GM21786 (cell line): ENCODE measurements around the gene DUSP9.
"Not testable (repeated sequence)": the region's sequence is repeated elsewhere in the genome, so short reads cannot be mapped to it uniquely, and the experiment has no call there.

Experiments used
- ATAC-seq: cut with Tn5 transposase; IDR thresholded peaks from one replicate; pipeline ENCODE4 v1.9.1; 2021; ENCODE audit not compliant: unreplicated experiment

The DUSP9 gene

DNA sequence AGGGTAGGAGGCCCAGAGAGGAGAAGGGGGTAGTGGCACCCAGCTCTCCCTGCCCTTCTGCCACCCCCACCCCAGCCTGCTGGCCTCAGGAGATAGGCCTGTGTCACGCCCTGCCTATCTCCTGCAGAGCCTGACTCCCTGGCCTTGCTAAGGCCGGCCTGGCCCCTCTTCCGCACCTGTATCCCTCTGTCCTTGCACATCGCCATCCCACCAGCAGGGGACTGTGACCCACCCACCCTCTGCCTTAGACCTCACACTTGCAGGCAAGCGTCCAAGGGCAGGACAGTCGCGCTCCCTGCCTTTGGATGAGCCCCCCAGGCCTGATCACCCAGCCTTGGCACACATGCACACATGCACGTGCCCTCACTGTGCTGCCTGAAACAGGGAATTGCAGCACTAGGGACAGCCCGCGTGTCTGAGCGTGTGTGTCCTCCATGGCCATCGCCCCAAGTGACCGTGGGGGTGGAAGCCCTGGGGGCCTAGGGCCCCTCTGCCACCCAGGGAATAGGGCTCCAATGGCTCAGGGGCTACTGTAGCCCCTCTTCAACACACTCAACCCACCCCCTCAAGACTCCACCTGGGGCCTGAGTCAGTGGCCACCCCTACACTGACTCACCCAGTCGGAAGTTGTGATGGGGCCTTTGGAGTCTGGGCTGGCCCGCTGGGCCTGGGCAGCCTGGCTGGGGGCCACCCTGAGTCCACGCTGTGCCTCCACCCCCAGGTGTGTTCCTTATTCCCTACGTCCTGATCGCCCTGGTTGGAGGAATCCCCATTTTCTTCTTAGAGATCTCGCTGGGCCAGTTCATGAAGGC is 42.9 kb downstream of the DUSP9 start:
- ATAC-seq, result no peak

DNA sequence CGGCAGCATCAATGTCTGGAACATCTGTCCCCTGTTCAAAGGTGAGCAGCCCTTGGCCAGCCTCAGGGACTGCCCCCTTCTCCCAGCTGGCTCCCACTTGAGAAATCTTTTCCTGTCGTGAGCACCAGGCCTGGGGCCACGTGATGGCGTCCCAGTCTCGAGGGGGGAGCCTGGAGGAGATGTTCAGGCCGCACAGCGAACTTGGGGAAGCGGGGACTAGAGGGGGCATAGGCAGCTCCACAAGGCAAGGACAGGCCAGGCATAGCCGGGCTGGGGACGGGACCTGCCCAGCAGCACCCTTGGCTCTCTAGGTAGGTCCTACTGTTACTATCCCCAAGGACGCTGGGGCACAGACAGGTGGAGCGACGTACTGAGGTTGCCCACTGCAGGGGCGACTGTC is 43.5 kb downstream of the DUSP9 start:
- no peak for ATAC-seq

DNA sequence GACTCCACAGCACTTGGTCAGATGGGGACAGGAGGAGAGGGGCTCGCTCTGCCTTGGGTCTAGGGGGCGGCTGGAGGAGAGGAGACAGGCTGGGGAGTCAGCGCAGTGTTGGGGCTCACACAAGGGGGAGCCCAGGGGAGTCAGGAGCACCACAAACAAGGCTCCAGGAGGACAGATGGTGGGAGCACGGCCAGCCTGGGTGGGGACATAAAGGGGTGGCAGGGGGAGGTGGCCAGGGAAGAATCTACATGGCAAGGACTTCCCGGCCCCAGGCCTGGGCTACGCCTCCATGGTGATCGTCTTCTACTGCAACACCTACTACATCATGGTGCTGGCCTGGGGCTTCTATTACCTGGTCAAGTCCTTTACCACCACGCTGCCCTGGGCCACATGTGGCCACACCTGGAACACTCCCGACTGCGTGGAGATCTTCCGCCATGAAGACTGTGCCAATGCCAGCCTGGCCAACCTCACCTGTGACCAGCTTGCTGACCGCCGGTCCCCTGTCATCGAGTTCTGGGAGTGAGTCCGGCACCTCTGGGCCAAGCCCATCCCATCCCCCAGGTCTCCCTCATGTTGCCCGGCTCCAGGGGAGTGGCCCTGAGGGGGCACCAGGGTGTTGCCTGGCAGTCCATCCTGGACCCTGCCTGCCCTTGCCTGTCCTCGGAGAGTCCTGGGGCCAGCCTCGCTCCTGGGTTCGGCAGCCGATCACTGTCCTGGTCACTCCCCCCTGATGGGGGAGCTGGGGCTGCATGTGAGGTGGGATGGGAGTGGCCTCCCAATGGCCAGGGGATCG is 44.2 kb downstream of the DUSP9 start:
- ATAC-seq, result not testable (repeated sequence)

DNA sequence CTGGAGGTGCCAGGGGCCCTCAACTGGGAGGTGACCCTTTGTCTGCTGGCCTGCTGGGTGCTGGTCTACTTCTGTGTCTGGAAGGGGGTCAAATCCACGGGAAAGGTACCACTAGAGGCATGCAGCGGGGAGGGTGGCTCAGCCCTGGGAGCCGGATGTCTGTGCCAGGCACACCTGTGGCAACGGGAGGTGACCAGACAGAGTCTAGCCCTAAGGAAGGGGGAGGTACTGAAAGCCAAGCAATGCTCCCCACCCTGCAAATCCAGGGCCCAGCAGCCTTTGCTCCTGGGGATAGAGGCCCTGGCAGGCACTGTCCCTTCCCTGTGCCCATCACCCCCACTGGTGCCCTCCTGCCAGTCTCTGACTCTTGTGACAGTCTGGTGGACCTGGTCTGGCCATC is 45.0 kb downstream of the DUSP9 start:
- ATAC-seq, result no peak

DNA sequence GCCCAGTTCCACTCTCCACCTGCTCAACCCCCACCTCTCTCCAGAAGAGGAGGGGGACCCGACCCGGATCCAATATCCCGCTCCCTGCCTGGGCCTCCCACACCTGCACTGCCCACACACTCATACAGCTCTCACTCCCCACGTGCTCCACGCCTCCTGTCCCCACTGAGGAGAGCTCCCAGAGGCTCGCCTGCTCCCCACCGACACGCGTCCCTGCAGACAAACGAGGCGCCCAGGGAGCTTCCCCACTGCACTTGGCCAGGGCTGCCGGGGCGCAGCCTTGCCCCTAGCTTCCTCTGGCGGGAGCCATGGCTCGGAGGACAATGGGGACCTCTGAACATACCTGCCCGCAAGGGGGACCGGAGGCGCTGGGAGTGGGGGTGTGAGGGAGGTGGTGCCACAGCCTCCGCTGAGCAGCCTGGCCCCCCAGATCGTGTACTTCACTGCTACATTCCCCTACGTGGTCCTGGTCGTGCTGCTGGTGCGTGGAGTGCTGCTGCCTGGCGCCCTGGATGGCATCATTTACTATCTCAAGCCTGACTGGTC is 45.7 kb downstream of the DUSP9 start:
- ATAC-seq, result no peak

DNA sequence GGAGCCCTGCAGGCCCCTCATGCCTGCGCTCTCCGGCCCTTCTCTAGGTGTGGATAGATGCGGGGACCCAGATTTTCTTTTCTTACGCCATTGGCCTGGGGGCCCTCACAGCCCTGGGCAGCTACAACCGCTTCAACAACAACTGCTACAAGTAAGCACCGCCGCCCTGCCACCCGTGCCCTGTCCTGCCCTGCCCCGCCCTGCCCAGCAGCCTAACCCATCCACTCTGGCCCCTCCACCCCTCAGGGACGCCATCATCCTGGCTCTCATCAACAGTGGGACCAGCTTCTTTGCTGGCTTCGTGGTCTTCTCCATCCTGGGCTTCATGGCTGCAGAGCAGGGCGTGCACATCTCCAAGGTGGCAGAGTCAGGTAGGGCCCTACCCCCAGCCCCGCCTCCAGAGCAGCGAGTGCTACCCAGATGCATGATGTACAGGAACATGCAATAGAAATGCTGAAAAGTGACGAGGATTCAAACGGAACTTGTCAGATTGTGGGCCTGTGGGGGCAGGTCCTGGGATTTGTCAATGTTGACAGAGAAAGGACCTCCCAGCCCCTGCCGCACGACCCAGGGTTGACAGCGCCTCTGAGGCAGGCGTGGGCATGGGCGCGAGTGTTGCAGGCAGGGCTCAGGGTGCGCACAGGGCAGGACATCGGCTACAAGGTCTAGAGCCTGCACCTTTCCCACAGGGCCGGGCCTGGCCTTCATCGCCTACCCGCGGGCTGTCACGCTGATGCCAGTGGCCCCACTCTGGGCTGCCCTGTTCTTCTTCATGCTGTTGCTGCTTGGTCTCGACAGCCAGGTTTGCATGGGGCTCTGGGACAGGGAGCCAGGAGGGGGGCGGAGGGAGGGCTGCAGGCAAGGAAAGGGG is 46.4 kb downstream of the DUSP9 start:
- no peak for ATAC-seq

DNA sequence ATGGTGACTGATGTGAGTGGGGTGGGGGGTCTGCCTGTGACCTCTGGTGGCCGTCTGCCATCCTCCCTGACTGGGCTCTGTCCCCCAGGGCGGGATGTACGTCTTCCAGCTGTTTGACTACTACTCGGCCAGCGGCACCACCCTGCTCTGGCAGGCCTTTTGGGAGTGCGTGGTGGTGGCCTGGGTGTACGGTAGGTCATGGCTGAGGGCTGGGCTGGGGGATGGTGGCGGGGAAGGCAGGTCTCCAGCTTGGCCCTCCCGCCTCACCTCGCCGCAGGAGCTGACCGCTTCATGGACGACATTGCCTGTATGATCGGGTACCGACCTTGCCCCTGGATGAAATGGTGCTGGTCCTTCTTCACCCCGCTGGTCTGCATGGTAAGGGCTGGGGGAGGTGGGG is 47.3 kb downstream of the DUSP9 start:
- ATAC-seq, result not testable (repeated sequence)

DNA sequence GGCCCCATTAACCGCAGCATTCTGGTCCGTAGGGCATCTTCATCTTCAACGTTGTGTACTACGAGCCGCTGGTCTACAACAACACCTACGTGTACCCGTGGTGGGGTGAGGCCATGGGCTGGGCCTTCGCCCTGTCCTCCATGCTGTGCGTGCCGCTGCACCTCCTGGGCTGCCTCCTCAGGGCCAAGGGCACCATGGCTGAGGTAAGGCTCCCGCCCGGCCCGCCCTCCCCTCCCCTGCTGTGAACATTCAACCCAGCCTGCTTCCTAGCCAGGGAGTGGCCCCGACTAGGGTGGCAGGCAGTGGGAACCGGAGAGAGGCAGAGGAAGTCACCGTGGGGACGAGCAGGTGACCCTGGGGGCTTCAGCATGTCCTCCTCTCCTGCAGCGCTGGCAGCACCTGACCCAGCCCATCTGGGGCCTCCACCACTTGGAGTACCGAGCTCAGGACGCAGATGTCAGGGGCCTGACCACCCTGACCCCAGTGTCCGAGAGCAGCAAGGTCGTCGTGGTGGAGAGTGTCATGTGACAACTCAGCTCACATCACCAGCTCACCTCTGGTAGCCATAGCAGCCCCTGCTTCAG is 47.8 kb downstream of the DUSP9 start:
- ATAC-seq, result no peak

DNA sequence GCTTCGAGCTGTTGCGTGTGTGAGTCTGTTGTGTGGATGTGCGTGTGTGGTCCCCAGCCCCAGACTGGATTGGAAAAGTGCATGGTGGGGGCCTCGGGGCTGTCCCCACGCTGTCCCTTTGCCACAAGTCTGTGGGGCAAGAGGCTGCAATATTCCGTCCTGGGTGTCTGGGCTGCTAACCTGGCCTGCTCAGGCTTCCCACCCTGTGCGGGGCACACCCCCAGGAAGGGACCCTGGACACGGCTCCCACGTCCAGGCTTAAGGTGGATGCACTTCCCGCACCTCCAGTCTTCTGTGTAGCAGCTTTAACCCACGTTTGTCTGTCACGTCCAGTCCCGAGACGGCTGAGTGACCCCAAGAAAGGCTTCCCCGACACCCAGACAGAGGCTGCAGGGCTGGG is 49.1 kb downstream of the DUSP9 start:
- no peak for ATAC-seq

DNA sequence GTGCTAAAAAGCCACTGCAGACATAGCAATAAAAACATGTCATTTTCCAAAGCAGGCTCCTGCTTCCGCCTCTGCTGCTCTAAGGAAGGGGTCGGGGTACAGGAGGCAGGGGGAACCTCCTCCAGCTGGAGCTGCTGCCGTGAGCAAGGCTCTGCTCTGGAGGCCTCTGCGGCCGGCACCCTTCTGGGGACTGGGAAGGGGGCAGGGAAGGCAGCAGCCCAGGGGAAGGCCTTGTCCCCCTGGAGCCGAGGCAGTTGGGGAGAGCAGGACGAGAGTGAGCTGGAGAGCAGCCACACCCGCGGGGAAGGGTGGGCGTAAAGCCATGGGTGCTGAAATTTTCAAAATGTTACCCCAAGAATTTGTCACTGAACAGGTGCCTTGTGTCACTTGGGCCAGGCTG is 49.5 kb downstream of the DUSP9 start:
- not testable (repeated sequence) for ATAC-seq

DNA sequence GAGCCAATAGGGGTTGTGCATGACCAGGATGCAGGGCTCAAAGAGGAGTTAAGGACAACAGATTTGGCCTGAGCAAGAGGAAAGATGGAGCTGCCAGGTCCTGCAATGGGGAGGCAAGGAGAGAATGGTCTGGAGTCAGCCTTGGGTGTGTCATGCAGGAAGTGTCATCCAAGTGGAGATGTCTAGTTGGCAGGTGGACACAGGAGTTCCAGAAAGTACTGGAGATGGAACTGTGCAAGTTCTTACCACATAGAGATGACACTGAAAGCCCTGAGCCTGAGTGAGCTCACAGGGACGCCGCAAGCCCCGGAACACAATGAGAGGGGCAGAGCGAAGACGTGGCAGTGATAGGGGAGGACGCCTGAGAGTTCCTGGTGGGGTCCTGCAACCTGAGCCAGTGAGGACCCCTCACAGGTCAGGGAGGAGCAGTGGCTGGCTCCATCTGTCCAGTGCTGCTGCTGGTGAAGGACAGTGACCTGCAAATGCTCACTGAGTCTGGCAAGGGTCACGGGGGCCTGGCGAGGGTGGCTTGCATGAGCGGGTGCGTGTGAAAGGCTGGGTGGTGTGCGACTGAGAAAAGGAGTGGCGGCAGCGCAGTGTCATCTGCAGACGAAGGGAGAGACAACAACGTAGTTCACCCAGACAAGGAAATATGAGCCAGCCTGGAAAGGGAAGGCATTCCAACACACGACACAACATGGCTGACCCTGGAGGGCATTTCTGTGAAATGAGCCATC is 50.2 kb downstream of the DUSP9 start:
- ATAC-seq, result not testable (repeated sequence)

DNA sequence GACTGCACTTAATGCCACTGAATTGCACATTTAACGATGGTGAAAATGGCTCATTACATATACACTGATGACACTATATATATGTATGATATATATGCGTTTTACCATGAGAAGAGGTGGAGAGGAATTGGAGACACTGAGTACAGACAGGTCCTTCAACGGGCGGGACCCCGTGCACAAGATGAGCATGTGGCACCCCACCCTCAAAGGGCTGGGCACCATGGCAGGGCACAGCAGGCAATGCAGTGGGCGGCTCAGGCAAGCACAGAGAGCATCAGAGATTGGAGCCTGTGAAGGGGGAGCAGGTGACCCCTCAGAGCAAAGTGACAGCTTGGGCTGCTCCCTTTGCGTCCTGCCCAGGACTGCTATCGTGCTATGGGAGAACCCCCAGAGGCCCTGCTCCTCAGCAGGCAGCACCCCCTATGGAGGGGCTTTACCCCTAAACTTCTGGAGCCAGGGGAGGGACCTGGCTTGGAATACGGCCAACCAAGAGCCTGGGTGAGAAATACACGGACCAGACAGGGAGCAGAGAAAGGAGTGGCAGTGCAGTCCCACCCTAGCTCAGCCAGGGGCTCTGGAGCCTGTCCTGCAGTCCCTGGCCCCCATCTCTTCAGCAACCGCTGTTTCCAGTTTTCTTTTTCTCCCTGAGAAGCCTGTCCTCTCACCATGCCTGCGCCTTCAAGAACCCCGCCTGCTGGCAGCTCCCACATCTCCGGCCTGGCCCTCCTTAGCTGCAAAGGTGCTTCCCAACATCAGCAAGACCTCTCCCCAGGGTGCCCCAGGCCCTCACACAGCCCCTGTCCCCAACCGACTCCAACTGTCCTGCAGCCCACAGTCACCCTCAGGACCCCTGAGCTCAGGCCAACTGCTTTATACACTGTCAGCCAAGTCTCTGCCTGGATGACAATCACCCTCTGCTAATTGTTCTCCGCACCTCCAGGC is 51.2 kb downstream of the DUSP9 start:
- no peak for ATAC-seq

DNA sequence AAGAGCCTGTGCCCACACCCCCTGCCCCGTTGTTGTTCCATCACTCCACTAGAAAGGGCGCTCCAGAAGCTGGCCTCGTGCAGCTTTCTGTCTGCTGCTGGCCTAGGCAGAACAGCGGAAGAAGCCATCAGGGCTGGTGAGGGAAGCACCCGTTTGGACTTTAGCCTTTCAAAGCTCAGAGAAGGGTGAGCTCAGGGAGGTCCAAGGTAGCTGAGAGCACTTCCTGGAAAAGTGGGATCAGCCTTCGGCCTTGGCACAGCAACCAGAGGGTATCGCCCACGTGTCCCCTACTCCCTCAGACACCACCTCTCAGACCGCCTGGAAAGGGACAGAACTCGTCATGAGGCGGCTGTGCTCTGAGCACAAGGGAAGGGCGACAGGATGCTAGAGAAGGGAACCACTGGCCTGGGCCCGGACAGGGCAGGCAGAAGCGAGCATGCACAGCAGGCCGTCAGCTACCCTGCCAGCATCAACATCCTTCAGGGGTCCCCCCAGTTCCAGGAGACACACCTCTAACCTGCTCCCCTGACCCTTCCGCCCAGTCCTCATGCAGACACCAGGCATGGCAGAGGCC is 52.3 kb downstream of the DUSP9 start:
- not testable (repeated sequence) for ATAC-seq

DNA sequence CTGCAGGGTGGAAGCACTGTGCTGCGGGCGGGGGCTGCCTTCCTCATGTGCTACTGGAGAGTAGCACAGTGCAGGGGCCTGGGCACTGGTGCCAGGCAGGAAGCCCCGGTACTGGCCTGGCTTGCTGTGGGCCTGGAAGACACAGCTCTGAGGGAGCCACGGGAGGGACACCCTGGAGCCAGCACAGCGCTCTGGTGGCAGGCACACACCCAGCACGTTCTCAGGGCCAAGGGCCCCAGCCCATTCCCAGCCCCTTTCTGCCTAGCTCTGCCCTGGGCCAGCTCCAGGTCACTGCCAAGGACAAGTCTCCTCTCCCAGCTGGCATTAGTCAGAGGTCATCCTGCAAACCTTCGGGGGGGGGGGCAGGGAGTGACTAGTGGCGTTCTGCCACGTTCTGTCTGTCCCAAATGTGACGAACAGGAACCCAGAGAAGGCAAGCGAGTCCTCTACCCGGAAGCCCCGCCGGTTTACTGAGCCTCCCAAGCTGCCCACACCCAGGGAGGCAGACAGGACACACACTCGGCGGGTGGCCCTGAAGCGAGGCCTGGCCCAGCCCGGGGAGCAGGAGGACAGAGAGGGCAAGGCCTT is 52.9 kb downstream of the DUSP9 start:
- not testable (repeated sequence) for ATAC-seq

DNA sequence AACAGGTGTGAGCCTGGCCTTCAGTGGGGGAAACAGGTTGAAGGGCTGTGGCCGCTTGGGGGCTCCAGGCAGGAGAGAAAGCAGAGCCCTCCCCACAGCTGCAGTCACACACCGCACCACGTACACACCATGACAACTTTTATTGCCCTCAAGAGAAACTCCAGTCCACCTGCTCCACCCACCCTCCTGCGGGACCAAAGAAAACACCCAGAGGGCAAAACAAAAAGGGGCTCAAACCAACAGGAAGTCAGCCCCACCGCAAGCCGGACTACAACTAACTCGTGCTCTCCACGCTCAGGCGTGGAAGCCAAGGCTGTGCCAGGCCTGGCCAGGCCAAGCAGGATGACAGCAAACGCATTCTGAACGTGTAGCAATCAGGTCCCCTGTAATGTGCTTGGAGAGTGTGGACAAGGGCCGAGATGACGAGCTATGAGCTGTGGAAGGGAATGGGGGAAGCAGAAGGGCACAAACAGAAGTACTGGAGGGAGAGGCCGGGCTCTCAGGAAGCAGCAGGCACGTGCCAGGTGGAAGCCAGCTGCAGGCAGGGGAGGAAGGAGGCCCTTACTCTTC is 53.5 kb downstream of the DUSP9 start:
- no peak for ATAC-seq
